ENCODE results near the gene CDH6.

The CDH6 gene

GRCh38 chr5:31197183-31197582, 3.7 kb downstream of the CDH6 start:
- no peak for DNase-seq (ENCODE audit: low spot score)

GRCh38 chr5:31204958-31205357, 11.5 kb downstream of the CDH6 start:
- no peak for DNase-seq (ENCODE audit: low spot score)

GRCh38 chr5:31208043-31208442, 14.6 kb downstream of the CDH6 start:
- DNase-seq (ENCODE audit: low spot score): no peak

GRCh38 chr5:31209334-31209733, 15.8 kb downstream of the CDH6 start:
- DNase-seq (ENCODE audit: low spot score): no peak

DNA sequence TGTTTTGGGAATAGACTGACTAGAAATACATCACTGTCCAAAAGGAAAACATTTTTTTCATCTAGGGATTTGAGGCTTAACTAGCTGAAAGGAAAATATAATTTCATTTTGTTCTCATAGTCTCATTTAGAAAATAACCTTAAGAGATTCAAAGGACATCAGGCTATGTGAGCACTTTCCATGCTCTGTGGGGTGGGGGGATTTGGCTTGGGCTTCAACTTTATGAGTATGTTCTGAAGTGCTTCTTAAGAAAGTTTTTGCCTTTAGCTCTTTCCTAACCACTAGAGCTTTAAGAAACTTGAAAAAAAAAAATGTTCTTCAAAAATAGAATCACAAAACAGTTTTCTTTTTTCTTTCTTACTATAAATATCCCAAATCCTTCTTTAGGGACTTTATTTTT, 17.6 kb downstream of the CDH6 start:
- DNase-seq (ENCODE audit: low spot score): no peak

GRCh38 chr5:31213257-31213656, 19.8 kb downstream of the CDH6 start:
- no peak for DNase-seq (ENCODE audit: low spot score)

GRCh38 chr5:31213705-31214121, 20.2 kb downstream of the CDH6 start:
- DNase-seq (ENCODE audit: low spot score): no peak

GRCh38 chr5:31214229-31214628, 20.7 kb downstream of the CDH6 start:
- DNase-seq (ENCODE audit: low spot score): no peak

DNA sequence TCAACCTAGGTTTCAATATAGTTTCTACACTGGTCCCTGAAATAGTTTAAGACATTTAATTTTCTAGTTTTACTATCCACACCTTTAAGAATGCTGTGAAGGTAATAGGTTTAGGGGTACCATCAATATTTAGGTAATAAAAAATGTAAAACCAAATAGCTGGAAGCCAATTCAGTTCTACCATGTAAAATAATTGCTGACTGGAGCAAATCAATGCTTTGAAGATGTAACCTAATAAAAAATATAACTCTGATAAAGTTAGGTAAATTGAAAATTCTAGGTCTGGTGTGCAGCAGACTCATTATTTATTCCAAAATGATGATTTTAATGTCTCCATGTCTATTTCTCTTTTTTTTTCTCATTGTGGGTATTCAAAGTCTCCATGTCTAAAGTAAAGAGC, 21.8 kb downstream of the CDH6 start:
- no peak for DNase-seq (ENCODE audit: low spot score)

- no peak for DNase-seq (ENCODE audit: low spot score)
Measured at GRCh38 chr5:31217446-31217845, 24.0 kb downstream of the CDH6 start.

GRCh38 chr5:31218978-31219377, 25.5 kb downstream of the CDH6 start:
- DNase-seq (ENCODE audit: low spot score): no peak

GRCh38 chr5:31221001-31221400, 27.5 kb downstream of the CDH6 start:
- no peak for DNase-seq (ENCODE audit: low spot score)

GRCh38 chr5:31225118-31225517, 31.6 kb downstream of the CDH6 start:
- no peak for DNase-seq (ENCODE audit: low spot score)

DNA sequence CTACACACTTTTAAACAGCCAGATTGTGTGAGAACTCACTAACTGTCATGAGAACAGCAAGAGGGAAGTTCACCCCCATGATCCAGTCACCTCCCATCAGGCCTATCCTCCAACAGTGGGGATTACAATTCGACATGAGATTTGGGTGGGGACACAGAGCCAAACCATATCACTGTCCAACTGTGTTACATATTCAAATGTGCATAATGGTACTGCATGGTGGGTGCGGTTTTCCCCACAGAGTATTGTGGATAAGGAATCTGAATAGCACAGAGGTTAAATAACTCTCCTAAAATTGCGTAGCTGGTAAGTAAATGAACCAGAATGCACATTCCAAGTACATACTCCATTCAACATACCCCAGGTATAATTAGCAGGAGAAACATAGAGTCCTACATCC, 32.1 kb downstream of the CDH6 start:
- DNase-seq (ENCODE audit: low spot score): no peak

- no peak for DNase-seq (ENCODE audit: low spot score)
Measured at GRCh38 chr5:31226651-31227050, 33.2 kb downstream of the CDH6 start.

DNA sequence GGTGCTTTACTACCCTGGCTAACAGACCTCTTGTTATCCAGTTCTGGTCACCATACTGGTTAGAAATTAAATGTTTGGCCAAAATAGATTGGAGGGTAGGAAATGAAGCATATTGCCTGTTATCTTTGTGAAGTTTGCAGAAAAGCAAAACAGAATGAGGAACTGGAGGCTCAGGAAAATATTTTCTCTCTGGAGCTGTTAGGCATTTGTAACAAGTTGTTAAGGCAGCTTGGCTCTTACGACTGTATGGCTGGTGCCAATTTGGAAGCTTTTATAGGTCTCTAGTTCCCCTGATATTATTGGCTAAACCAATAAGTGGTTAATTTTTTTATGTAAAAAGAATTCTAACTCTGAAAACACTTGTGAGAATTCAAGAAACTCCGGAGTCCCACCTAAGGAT, 35.8 kb downstream of the CDH6 start:
- no peak for DNase-seq (ENCODE audit: low spot score)

DNA sequence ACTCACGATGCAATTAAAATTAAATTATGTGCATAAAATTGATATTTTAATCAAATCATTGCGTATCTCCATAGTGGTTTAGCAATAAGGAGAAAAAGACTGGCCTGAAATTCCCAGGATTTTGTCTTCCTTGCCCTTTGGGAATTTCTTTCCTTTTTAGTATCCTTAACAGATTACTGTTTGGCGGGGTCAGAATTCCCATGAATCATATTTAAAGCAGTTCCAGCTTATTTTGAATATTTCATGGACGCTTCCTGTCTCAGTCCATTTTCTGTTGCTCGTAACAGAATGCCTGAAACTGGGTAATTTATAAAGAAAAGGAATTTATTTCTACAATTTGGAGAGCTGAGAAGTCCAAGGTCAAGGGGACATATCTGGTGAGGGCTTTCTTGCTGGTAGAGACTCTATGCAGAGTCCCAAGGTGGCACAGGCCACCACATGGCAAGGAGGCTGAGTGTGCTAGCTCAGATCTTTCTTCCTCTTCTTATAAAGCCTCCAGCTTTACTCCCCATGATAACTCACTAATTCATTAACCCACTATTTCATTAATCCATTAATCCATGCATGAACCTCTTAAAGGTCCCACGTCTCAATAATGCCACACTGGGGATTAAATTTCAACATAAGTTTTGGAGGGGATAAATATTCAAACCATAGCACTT, 37.8 kb downstream of the CDH6 start:
- DNase-seq (ENCODE audit: low spot score): no peak

- DNase-seq (ENCODE audit: low spot score): no peak
Measured at GRCh38 chr5:31232273-31232888, 38.9 kb downstream of the CDH6 start.

- DNase-seq (ENCODE audit: low spot score): no peak
Measured at GRCh38 chr5:31235381-31235780, 41.9 kb downstream of the CDH6 start.

DNA sequence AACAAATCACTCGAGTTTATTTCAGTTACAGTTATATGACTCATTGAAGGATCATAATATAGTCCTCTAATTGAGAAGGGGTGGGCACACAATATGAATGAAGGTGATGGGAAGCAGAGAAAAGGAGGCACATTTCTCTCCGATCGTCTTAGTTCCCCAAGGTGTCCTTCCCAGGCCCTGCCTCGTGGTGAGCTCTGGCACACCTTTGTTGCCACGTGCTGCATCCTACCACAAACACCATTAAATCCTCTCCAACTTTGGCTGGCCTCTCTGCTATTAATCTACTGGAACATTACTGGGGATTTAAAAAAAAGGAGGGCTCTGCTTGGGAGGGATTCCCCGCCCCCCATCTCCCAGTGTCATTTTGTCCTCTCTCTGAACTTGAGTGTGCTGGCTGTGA, 42.9 kb downstream of the CDH6 start:
- DNase-seq (ENCODE audit: low spot score): no peak

DNA sequence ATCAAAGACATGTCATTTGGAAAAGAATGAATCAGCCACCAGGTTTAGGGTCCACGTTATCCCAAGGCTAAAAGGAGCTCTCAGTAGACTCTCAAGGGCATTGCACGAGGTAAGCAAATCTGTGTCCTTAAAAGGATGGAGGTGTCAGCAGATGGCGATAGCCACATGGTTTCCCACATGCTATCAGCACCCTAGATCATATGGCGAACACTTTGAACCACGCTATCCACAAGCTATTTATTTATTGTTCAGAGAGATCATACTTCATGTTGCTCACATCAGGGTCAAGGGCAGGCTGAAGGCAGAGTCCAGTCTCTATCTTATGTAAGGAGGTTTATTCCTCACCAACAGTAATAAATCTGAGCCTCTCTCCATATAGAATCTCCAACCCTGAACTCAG, 43.7 kb downstream of the CDH6 start:
- no peak for DNase-seq (ENCODE audit: low spot score)

DNA sequence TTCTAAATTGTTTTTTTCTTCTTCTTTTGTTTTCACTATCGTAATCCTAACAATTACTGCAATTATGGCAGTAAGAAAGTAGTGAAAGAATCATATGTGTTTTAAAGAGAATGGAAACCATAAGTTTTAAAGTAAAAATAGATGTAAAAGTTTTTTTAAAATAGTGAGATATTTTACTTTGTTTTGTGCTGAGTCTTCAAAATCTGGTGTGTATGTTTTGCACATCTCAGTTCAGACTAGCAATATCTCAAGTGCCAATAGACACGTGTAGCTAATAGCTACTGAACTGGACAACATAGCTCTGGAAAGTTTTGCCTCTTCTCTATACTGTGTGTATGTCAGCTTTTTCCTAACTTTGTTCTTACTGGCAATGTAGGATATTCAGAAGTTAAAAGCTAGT, 45.0 kb downstream of the CDH6 start:
- DNase-seq (ENCODE audit: low spot score): no peak

DNA sequence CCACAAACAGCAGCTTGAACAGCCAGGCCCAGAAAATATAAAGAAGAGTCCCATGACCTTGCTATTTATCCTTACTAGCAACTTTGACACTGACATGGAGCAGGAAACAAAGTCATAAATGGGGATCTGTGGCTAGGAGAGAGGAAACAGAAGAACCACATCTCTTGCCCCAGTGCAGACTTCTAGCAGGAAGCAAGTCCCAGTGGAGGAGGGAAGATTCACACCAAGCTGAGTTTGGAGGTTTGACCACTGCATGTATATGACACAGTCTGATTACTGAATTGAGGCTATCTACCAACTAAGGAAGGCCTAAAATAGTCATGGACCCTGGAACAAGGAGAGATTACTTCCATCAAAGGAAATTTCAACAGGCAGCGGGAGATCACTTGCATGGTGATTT, 51.4 kb downstream of the CDH6 start:
- no peak for DNase-seq (ENCODE audit: low spot score)

GRCh38 chr5:31247381-31247780, 53.9 kb downstream of the CDH6 start:
- no peak for DNase-seq (ENCODE audit: low spot score)
